Lower leg skin (tissue), 4 donors: ENCODE results near the gene POPDC2. TPM values are rescaled to one million over a fixed set of nuclear protein-coding genes. Genes with fewer than 3 reads are reported as not detected.

ENCODE experiments used
- DNase-seq, 2 donors: peaks; one replicate each; pipeline ENCODE4 v3.0.0-alpha.2; 2019; ENCODE audit warnings: low spot score in 2 of 2
- H3K4me3 ChIP-seq: fragments of 200-600 bp; sonication (generic); 2 replicates; pipeline ENCODE4 v1.5.1; 2017; ENCODE audit warnings: mild to moderate bottlenecking, low read depth; ENCODE audit not compliant: poor library complexity, severe bottlenecking
- CTCF ChIP-seq, 3 donors: fragments of 450-650 bp; IDR thresholded peaks; one replicate each; pipeline ENCODE4 v1.5.1; 2016; ENCODE audit warnings: antibody characterized with exemption in 3 of 3, mild to moderate bottlenecking in 3 of 3, moderate library complexity in 2 of 3
- POLR2A ChIP-seq, 2 donors: fragments of 450-650 bp; IDR thresholded peaks; one replicate each; pipeline ENCODE4 v1.6.1; 2016 to 2017; ENCODE audit warnings: antibody characterized with exemption in 2 of 2, mild to moderate bottlenecking in 1 of 2, moderate library complexity in 1 of 2
- WGBS, 2 donors: methylation state at CpG; one replicate each; pipeline ENCODE4 v1.1.5; 2018; 5-methylcytosine and 5-hydroxymethylcytosine counted together
- intact Hi-C: fragments of 100-400 bp; cut with DNase I; formaldehyde crosslinking; loops from one replicate; pipeline ENCODE4 v1.15.0; 2023; ENCODE audit warnings: low total_unique reads
- total RNA-seq, 4 donors: library from RNA; depleted of rRNA; stranded (reverse); fragments of >200 nt; gene quantifications; one replicate each; pipeline ENCODE4 v1.1.0, GENCODE V29; 2016

POPDC2 gene
- total RNA-seq, 4 donors from 2014 or later: 0.97 to 1.9 (median 1.3) TPM

- TF ChIP-seq CTCF (IDR thresholded peaks at IDR 0.05) (no peak), POLR2A (IDR thresholded peaks at IDR 0.05) (no peak)
- WGBS, 2 donors: 76 to 77% methylated on average over 12 of the region's 12 CpGs
- intact Hi-C loops: no loop called here
- DNase-seq: no peak
- H3K4me3 ChIP-seq: no peak overlapping the region
Measured at GRCh38 chr3:119647843-119648575, 12.4 kb downstream of the POPDC2 start.

- TF ChIP-seq POLR2A (IDR thresholded peaks at IDR 0.05) (no peak), CTCF (IDR thresholded peaks at IDR 0.05) (no peak)
- DNase-seq: no peak
- intact Hi-C loops: no loop called here
- H3K4me3 ChIP-seq: no peak overlapping the region
- 69 to 79% methylated on average over 2 of the region's 2 CpGs for WGBS, 2 donors
Measured at GRCh38 chr3:119647171-119647570, 13.2 kb downstream of the POPDC2 start.

- no peak overlapping the region for H3K4me3 ChIP-seq
- 95 to 96% methylated on average over 1 of the region's 1 CpG for WGBS, 2 donors
- TF ChIP-seq POLR2A (IDR thresholded peaks at IDR 0.05) (no peak), CTCF (IDR thresholded peaks at IDR 0.05) (no peak)
- no peak for DNase-seq
- intact Hi-C loops: no loop called here
Measured at GRCh38 chr3:119645813-119646212, 14.6 kb downstream of the POPDC2 start.

- no peak overlapping the region for H3K4me3 ChIP-seq
- intact Hi-C loops: no loop called here
- TF ChIP-seq POLR2A (IDR thresholded peaks at IDR 0.05) (no peak), CTCF (IDR thresholded peaks at IDR 0.05) (no peak)
- WGBS, 2 donors: 90 to 94% methylated on average over 1 of the region's 1 CpG
- DNase-seq: no peak
Measured at GRCh38 chr3:119644481-119644880, 15.9 kb downstream of the POPDC2 start.

- WGBS, 2 donors: 97 to 98% methylated on average over 2 of the region's 2 CpGs
- TF ChIP-seq CTCF (IDR thresholded peaks at IDR 0.05) (no peak), POLR2A (IDR thresholded peaks at IDR 0.05) (no peak)
- DNase-seq: no peak
- intact Hi-C loops: no loop called here
- H3K4me3 ChIP-seq: no peak overlapping the region
Measured at GRCh38 chr3:119643528-119643927, 16.9 kb downstream of the POPDC2 start.
